MCF 10A (cell line): ENCODE data around the gene MUC22. TPM values are rescaled to one million over a fixed set of nuclear protein-coding genes. Genes with fewer than 3 reads are reported as not detected.
A peak's percentile ranks its signal among the peaks of the same experiment; 100 is the strongest.
"Not testable (repeated sequence)": the region's sequence is repeated elsewhere in the genome, so short reads cannot be mapped to it uniquely, and the experiment has no call there.

Experiments used
- BruUV-seq: library from RNA; stranded (reverse); fragments of 400-500 nt; replicated peaks from 2 replicates; lab custom pipeline; 2021; lab: Mats Ljungman, UMichigan
- CTCF ChIA-PET: fragments of 300-600 bp; sonication (Branson Sonifier 250); formaldehyde crosslinking; extraction: SDS; loops from one replicate; lab custom pipeline; 2021; ENCODE audit warnings: antibody characterized with exemption, inconsistent platforms; lab: Yijun Ruan, JAX
- POLR2A ChIA-PET: fragments of 300-600, 350-650 bp; sonication (Branson Sonifier 250); formaldehyde crosslinking; extraction: SDS; loops from one replicate; lab custom pipeline; 2020; ENCODE audit warnings: antibody characterized with exemption, inconsistent platforms; lab: Yijun Ruan, JAX
- DNase-seq: peaks from one replicate; pipeline ENCODE4 v3.0.0-alpha.2; 2018; ENCODE audit not compliant: unreplicated experiment
- H3K27ac Mint-ChIP-seq: one replicate; pipeline ENCODE4 v1.8.0; 2022; ENCODE audit warnings: mild to moderate bottlenecking, low read depth, mixed read lengths; ENCODE audit not compliant: unreplicated experiment
- H3K27me3 Mint-ChIP-seq: one replicate; pipeline ENCODE4 v1.8.0; 2022; ENCODE audit warnings: mixed read lengths; ENCODE audit not compliant: insufficient read depth, unreplicated experiment
- H3K36me3 Mint-ChIP-seq: one replicate; pipeline ENCODE4 v1.8.0; 2022; ENCODE audit warnings: mild to moderate bottlenecking, moderate library complexity, mixed read lengths; ENCODE audit not compliant: insufficient read depth, unreplicated experiment
- H3K4me1 Mint-ChIP-seq: one replicate; pipeline ENCODE4 v1.8.0; 2022; ENCODE audit warnings: mixed read lengths; ENCODE audit not compliant: insufficient read depth, unreplicated experiment
- H3K4me3 Mint-ChIP-seq: one replicate; pipeline ENCODE4 v1.8.0; 2022; ENCODE audit warnings: mild to moderate bottlenecking, moderate library complexity, mixed read lengths; ENCODE audit not compliant: unreplicated experiment
- H3K9me3 Mint-ChIP-seq: one replicate; pipeline ENCODE4 v1.8.0; 2022; ENCODE audit warnings: mixed read lengths; ENCODE audit not compliant: unreplicated experiment
- intact Hi-C: fragments of 100-400 bp; cut with micrococcal nuclease; formaldehyde crosslinking; loops from 2 replicates; pipeline ENCODE4 v1.14.1; 2022
- total RNA-seq: library from RNA; stranded (reverse); gene quantifications from 2 replicates; pipeline ENCODE4 v1.2.3, GENCODE V29; 2022
- TF ChIP-seq, protein P1 (sequence below): fragments of 200-600 bp; IDR thresholded peaks from one replicate; pipeline ENCODE4 v1.8.0; 2022; ENCODE audit warnings: antibody characterized with exemption, mild to moderate bottlenecking; ENCODE audit not compliant: unreplicated experiment

MUC22 gene
- total RNA-seq, 1 experiment from 2014 or later = not detected

DNA sequence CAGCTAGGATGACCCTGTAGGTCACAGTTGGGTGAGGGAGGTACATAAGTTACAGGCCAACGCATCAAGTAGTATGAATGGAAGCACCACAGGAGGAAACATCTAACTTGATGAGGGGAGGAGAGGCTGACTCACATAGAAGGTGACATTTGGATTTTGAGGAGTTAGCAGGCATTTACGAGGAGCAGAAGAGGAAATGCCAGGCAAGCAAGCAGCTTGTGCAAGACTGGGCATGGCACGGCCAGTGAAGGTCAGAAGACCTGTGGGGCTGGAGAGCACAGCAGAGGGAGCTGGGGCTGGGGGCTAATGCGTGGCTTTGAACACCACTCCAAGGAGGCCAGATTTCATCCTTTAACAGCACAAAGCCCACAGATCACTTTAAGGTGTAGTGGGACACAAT lies 37.8 kb downstream of the MUC22 start:
- DNase-seq = peak; percentile 31
- Mint-ChIP-seq H3K4me1 (peaks cover 10% of the 10 kb centered on the region), H3K27ac (peak overlapping the region; percentile 75), H3K36me3 (no peaks in the 10 kb centered on the region), H3K27me3 (no peaks in the 10 kb centered on the region), H3K9me3 (no peaks in the 10 kb centered on the region), H3K4me3 (no peak overlapping the region)
- TF ChIP-seq, protein P1, sequence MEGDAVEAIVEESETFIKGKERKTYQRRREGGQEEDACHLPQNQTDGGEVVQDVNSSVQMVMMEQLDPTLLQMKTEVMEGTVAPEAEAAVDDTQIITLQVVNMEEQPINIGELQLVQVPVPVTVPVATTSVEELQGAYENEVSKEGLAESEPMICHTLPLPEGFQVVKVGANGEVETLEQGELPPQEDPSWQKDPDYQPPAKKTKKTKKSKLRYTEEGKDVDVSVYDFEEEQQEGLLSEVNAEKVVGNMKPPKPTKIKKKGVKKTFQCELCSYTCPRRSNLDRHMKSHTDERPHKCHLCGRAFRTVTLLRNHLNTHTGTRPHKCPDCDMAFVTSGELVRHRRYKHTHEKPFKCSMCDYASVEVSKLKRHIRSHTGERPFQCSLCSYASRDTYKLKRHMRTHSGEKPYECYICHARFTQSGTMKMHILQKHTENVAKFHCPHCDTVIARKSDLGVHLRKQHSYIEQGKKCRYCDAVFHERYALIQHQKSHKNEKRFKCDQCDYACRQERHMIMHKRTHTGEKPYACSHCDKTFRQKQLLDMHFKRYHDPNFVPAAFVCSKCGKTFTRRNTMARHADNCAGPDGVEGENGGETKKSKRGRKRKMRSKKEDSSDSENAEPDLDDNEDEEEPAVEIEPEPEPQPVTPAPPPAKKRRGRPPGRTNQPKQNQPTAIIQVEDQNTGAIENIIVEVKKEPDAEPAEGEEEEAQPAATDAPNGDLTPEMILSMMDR = no peak
- intact Hi-C loops = no loop called here
- ChIA-PET POLR2A (interaction anchor here (0.6 to 1.5 kb wide), 5 partner anchors 9 to 493 kb away, joined by 3 to 8 read pairs (median 3); partner anchors contain the start of gene GTF2H4), CTCF (interaction anchor here (1.2 to 2.7 kb wide), 2 partner anchors 21 to 133 kb away, joined by 4 to 12 read pairs; partner anchors contain the start of gene VARS2)
- BruUV-seq = no TSS peak

DNA sequence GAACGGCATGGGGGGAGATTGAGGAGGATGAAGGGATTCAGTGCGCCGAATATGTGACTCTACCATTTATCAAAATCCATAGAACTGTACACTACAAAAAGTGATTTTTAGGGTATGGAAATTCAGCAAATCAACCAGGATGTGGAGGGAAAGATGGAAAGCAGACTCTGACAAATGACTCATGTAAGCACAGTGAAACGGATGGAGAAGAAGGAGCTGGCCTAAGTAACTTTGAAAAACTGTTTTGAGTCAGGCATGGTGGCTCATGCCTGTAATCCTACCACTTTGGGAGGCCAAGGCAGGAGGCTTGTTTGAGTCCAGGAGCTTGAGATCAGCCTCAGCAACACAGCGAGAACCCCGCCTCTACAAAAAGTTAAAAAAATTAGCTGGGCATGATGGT lies 39.2 kb downstream of the MUC22 start:
- no peaks in the 10 kb centered on the region for H3K27me3 Mint-ChIP-seq
- POLR2A ChIA-PET = interaction anchor here (0.7 kb wide), 1 partner anchor 85 kb away, joined by 4 read pairs; no protein-coding TSS in a partner anchor
- H3K4me1 Mint-ChIP-seq = peaks cover 11% of the 10 kb centered on the region
- no peaks in the 10 kb centered on the region for H3K36me3 Mint-ChIP-seq
- intact Hi-C loops = no loop called here
- no peaks in the 10 kb centered on the region for H3K9me3 Mint-ChIP-seq
- CTCF ChIA-PET = interaction anchor here (0.8 to 2.7 kb wide), 5 partner anchors 21 to 227 kb away, joined by 3 to 12 read pairs (median 3); partner anchors contain the start of gene VARS2
- no peak for DNase-seq
- TF ChIP-seq, protein P1 = no peak
- no peak overlapping the region for H3K27ac Mint-ChIP-seq
- BruUV-seq = no TSS peak
- no peak overlapping the region for H3K4me3 Mint-ChIP-seq

DNA sequence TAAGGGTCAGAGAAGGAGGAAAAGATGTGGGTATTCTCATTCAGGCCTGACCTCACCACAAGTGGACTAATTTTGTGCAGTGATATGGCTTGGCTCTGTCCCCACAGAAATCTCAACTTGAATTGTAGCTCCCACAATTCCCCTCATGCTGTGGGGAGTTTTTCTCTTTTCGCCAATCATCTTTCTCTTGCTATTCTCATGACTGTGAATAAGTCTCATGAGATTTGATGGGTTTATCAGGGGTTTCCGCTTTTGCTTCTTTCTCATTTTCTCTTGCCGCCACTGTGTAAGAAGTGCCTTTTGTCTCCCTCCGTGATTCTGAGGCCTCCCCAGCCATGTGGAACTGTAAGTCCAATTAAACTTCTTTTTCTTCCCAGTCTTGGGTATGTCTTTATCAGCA lies 42.9 kb downstream of the MUC22 start:
- BruUV-seq, H3K9me3 Mint-ChIP-seq, DNase-seq, H3K36me3 Mint-ChIP-seq, H3K27me3 Mint-ChIP-seq, intact Hi-C loops, H3K27ac Mint-ChIP-seq, H3K4me3 Mint-ChIP-seq: not testable (repeated sequence)
- ChIA-PET POLR2A (interaction anchor here (0.6 to 0.7 kb wide), 2 partner anchors 16 to 58 kb away, joined by 3 to 4 read pairs; no protein-coding TSS in a partner anchor), CTCF (interaction anchor here (0.6 to 2.3 kb wide), 4 partner anchors 13 to 138 kb away, joined by 3 to 8 read pairs (median 4); no protein-coding TSS in a partner anchor)
- peaks cover 37% of the 10 kb centered on the region for H3K4me1 Mint-ChIP-seq

DNA sequence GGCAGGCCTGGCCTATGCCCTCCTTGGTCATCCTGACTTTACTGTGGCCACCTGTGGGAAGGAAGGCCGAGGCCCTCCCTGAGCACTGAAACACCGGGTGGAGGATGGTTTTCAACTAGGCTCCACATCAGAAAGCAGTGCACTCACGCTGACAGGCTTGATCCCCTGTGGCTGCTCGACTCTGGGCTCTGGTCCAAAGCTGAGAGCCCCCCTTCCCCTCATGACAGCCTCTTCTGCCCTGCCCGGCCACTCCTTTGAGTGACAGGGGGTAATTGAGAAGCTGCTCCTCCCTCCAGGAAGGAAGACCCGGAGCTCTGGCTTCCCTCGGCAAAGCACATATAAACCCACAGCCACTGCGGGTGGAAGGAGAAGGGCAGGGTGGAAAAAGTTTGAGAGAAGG lies 43.6 kb downstream of the MUC22 start:
- intact Hi-C loops = no loop called here
- H3K4me1 Mint-ChIP-seq = peaks cover 37% of the 10 kb centered on the region
- H3K9me3 Mint-ChIP-seq = no peaks in the 10 kb centered on the region
- ChIA-PET POLR2A (interaction anchor here (0.6 to 2.5 kb wide), 2 partner anchors 49 to 59 kb away, joined by 4 to 6 read pairs; no protein-coding TSS in a partner anchor), CTCF (interaction anchor here (0.6 to 2.3 kb wide), 3 partner anchors 13 to 131 kb away, joined by 3 to 8 read pairs (median 3); no protein-coding TSS in a partner anchor)
- no TSS peak for BruUV-seq
- no peak overlapping the region for H3K4me3 Mint-ChIP-seq
- TF ChIP-seq, protein P1 = no peak
- no peak overlapping the region for H3K27ac Mint-ChIP-seq
- no peaks in the 10 kb centered on the region for H3K27me3 Mint-ChIP-seq
- H3K36me3 Mint-ChIP-seq = no peaks in the 10 kb centered on the region
- DNase-seq = no peak
